CD14-positive monocyte (primary cell): Measurements from ENCODE around the gene PDLIM4. TPM values are rescaled to one million over a fixed set of nuclear protein-coding genes. Genes with fewer than 3 reads are reported as not detected.

Experiments
- DNase-seq, 3 donors: peaks; one replicate each; pipeline ENCODE4 v3.0.0-alpha.2; 2011 to 2022
- H2AFZ ChIP-seq: 2 replicates; pipeline ENCODE4 v1.6.0; 2012; ENCODE audit warnings: mild to moderate bottlenecking, low read depth, low read length, inconsistent platforms; ENCODE audit not compliant: insufficient read depth, poor library complexity, severe bottlenecking
- H3K27ac ChIP-seq, 2 donors: 1 replicate in 1 of 2; 2 replicates in 1 of 2; pipeline ENCODE4 v1.5.1; 2012 to 2013; ENCODE audit warnings: low read length in 2 of 2, control low read depth in 1 of 2, inconsistent platforms in 1 of 2, low read depth in 1 of 2, mild to moderate bottlenecking in 1 of 2
- H3K27me3 ChIP-seq, 2 donors: one replicate each; pipeline versions ENCODE4 v1.6.0 to v1.6.1; 2011 to 2013; ENCODE audit warnings: low read length in 2 of 2; ENCODE audit not compliant: control insufficient read depth in 2 of 2, insufficient read depth in 2 of 2
- H3K36me3 ChIP-seq, 2 donors: replicated peaks in 1 of 2; 1 replicate in 1 of 2; 2 replicates in 1 of 2; pipeline versions ENCODE4 v1.5.1 to v1.6.1; 2012 to 2013; ENCODE audit warnings: low read length in 2 of 2, control low read depth in 1 of 2, inconsistent platforms in 1 of 2, mild to moderate bottlenecking in 1 of 2; ENCODE audit not compliant: insufficient read depth in 2 of 2, control insufficient read depth in 1 of 2
- H3K4me1 ChIP-seq, 2 donors: 1 replicate in 1 of 2; 2 replicates in 1 of 2; pipeline versions ENCODE4 v1.5.1 to v1.6.1; 2012 to 2013; ENCODE audit warnings: low read length in 2 of 2, control low read depth in 1 of 2, inconsistent platforms in 1 of 2, mild to moderate bottlenecking in 1 of 2, moderate library complexity in 1 of 2; ENCODE audit not compliant: insufficient read depth in 2 of 2, control insufficient read depth in 1 of 2
- H3K4me2 ChIP-seq: replicated peaks from 2 replicates; pipeline ENCODE3; 2012; ENCODE audit warnings: low read length, moderate library complexity, mild to moderate bottlenecking; ENCODE audit not compliant: poor library complexity, severe bottlenecking; ENCODE audit errors: extremely low read depth
- H3K4me3 ChIP-seq, 3 experiments: fragments of 200-600 bp in 1 of 3; sonication (generic) in 1 of 3; replicated peaks in 1 of 3; 1 replicate in 2 of 3; 2 replicates in 1 of 3; pipeline ENCODE4 v1.5.1; 2011 to 2013; ENCODE audit warnings: low read length in 3 of 3, mild to moderate bottlenecking in 3 of 3, control low read depth in 2 of 3, low read depth in 2 of 3, inconsistent platforms in 1 of 3, moderate library complexity in 1 of 3
- H3K79me2 ChIP-seq: 2 replicates; pipeline ENCODE4 v1.6.0; 2012; ENCODE audit warnings: mild to moderate bottlenecking, control low read depth, inconsistent platforms, low read length, moderate library complexity; ENCODE audit not compliant: insufficient read depth
- H3K9ac ChIP-seq: 2 replicates; pipeline ENCODE4 v1.6.0; 2017; ENCODE audit warnings: low read length, mild to moderate bottlenecking; ENCODE audit not compliant: insufficient read depth, poor library complexity, severe bottlenecking
- H3K9me3 ChIP-seq, 2 donors: replicated peaks in 1 of 2; 1 replicate in 1 of 2; 2 replicates in 1 of 2; pipeline versions ENCODE4 v1.5.1 to v1.6.1; 2012 to 2013; ENCODE audit warnings: low read length in 2 of 2, control low read depth in 1 of 2; ENCODE audit not compliant: control insufficient read depth in 1 of 2, insufficient read depth in 1 of 2
- H4K20me1 ChIP-seq: 2 replicates; pipeline ENCODE4 v1.6.0; 2012; ENCODE audit warnings: mild to moderate bottlenecking, low read length, control low read depth, moderate library complexity; ENCODE audit not compliant: insufficient read depth
- H3K27ac Mint-ChIP-seq, 7 donors: one replicate each; pipeline ENCODE4 v1.8.0; 2020; ENCODE audit warnings: mild to moderate bottlenecking in 7 of 7, mixed read lengths in 7 of 7, moderate library complexity in 6 of 7, inconsistent platforms in 2 of 7
- H3K27me3 Mint-ChIP-seq, 3 donors: one replicate each; pipeline ENCODE4 v1.8.0; 2021 to 2022; ENCODE audit warnings: low read depth in 3 of 3, mild to moderate bottlenecking in 3 of 3, mixed read lengths in 3 of 3, moderate library complexity in 3 of 3, inconsistent platforms in 1 of 3
- H3K36me3 Mint-ChIP-seq, 2 donors: one replicate each; pipeline ENCODE4 v1.8.0; 2020; ENCODE audit warnings: mixed read lengths in 2 of 2, inconsistent platforms in 1 of 2, mild to moderate bottlenecking in 1 of 2
- H3K4me1 Mint-ChIP-seq: one replicate; pipeline ENCODE4 v1.8.0; 2020; ENCODE audit warnings: mild to moderate bottlenecking, mixed read lengths
- H3K4me3 Mint-ChIP-seq, 2 donors: one replicate each; pipeline ENCODE4 v1.8.0; 2020; ENCODE audit warnings: mild to moderate bottlenecking in 2 of 2, mixed read lengths in 2 of 2, moderate library complexity in 1 of 2
- H3K9me3 Mint-ChIP-seq, 7 donors: one replicate each; pipeline ENCODE4 v1.8.0; 2020 to 2022; ENCODE audit warnings: mixed read lengths in 7 of 7, mild to moderate bottlenecking in 6 of 7, moderate library complexity in 6 of 7, inconsistent platforms in 2 of 7
- WGBS: methylation state at CpG from one replicate; pipeline ENCODE4 v1.1.5; 2013; ENCODE audit warnings: missing lambda C conversion rate; ENCODE audit not compliant: insufficient coverage; 5-methylcytosine and 5-hydroxymethylcytosine counted together
- intact Hi-C, 2 donors: fragments of 100-400 bp; cut with micrococcal nuclease; formaldehyde crosslinking; loops; one replicate each; pipeline versions ENCODE4 v1.15.0 to v1.15.1; 2023
- polyA plus RNA-seq, 3 donors: library from polyadenylated mRNA; depleted of rRNA in 1 of 3; unstranded in 2 of 3; stranded (reverse) in 1 of 3; fragments of 300-500 nt in 2 of 3; fragments of >200 nt in 1 of 3; fragmentation: Illumina TruSeq in 2 of 3; gene quantifications; 1 replicate in 2 of 3; 2 replicates in 1 of 3; pipeline ENCODE4 v1.2.3, GENCODE V29; 2012 to 2021
- TF ChIP-seq, protein P1 (sequence below): fragments of 200-600 bp; IDR thresholded peaks from one replicate; pipeline ENCODE4 v1.8.0; 2022; ENCODE audit warnings: antibody characterized with exemption, mild to moderate bottlenecking

PDLIM4 gene
- polyA plus RNA-seq, 3 donors = not detected

DNA sequence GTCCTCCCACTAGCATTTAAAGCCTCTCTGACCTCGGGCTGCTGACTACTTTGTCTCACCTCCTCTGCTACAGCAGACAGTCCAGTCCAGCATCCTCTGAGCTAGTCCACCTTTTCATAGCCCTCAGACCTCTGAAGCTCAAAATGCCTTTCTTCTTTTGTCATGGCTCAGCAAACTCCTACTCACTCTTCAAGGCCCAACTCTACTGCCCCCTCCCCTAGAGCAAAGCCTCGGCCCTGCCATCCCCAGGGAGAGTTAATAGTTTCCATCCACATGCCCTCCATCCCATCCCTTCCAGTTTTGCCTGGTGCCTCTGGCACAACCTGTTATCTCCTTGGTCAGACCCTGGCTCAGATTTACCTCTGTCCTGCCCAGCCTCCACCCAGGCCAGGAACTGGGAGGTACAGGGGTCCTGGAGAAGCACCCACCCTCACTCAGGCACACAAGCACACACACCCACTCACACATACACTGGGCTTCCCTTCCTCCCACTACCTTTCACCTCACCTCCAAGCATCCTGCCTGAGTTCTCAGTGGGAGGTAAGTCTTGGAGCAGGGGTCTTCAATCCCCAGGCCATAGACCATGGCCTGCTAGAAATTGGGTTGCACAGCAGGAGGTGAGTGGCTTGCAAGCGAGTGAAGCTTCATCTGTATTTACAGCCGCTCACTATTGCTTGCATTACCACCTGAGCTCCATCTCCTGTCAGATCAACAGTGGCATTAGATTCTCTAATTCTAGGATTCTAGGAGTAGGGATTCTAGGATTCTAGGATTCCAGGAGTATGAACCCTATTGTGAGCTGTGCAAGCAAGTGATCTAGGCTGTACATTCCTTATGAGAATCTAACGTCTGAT lies 18.1 kb downstream of the PDLIM4 start:
- no peaks in the 10 kb centered on the region for H3K9me3 ChIP-seq
- Mint-ChIP-seq H3K9me3 (peaks cover 0 to 5% (median 2%) of the 10 kb centered on the region in 7 donors), H3K27me3 (peaks cover 8 to 16% (median 13%) of the 10 kb centered on the region in 3 donors), H3K4me3 (no peak overlapping the region), H3K36me3 (peaks cover 2% of the 10 kb centered on the region in 2 donors), H3K4me1 (peaks cover 33% of the 10 kb centered on the region), H3K27ac (no peak overlapping the region)
- no peaks in the 10 kb centered on the region for H3K79me2 ChIP-seq
- no peaks in the 10 kb centered on the region for H4K20me1 ChIP-seq
- DNase-seq = no peak
- H3K27ac ChIP-seq = no peak overlapping the region
- WGBS = 82% methylated on average over 1 of the region's 5 CpGs
- no peak overlapping the region for H3K9ac ChIP-seq
- TF ChIP-seq, protein P1, sequence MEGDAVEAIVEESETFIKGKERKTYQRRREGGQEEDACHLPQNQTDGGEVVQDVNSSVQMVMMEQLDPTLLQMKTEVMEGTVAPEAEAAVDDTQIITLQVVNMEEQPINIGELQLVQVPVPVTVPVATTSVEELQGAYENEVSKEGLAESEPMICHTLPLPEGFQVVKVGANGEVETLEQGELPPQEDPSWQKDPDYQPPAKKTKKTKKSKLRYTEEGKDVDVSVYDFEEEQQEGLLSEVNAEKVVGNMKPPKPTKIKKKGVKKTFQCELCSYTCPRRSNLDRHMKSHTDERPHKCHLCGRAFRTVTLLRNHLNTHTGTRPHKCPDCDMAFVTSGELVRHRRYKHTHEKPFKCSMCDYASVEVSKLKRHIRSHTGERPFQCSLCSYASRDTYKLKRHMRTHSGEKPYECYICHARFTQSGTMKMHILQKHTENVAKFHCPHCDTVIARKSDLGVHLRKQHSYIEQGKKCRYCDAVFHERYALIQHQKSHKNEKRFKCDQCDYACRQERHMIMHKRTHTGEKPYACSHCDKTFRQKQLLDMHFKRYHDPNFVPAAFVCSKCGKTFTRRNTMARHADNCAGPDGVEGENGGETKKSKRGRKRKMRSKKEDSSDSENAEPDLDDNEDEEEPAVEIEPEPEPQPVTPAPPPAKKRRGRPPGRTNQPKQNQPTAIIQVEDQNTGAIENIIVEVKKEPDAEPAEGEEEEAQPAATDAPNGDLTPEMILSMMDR = no peak
- H3K36me3 ChIP-seq = no peaks in the 10 kb centered on the region
- no peak overlapping the region for H3K4me2 ChIP-seq
- intact Hi-C loops = loop anchor here in 1 of 2 donors (10.0 kb wide), 1 partner anchor 49 kb away; no protein-coding TSS in a partner anchor
- no peak overlapping the region for H3K4me3 ChIP-seq
- peaks cover 6 to 31% of the 10 kb centered on the region in 2 donors for H3K4me1 ChIP-seq
- H3K27me3 ChIP-seq = no peaks in the 10 kb centered on the region
- no peak overlapping the region for H2AFZ ChIP-seq

DNA sequence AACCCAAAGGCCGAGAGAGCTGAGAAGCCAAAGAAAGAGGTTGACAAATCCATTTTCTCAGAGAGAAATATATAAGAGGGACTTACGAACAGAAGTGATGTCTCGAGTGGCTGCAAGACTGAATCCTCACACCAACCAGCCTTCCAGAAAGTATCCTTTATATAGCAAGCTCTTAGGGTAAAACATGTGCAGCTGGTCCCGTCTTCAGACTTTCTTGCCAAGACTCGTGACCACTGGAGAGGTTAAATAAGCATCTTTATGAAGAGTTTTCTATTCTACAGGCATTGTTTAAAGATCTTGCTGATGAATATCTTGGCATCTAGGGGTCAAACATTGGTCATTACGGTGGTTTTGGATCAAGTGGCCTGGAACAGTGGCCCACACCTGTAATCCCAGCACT lies 19.8 kb downstream of the PDLIM4 start:
- H3K9ac ChIP-seq = no peak overlapping the region
- intact Hi-C loops = loop anchor here in 1 of 2 donors (10.0 kb wide), 1 partner anchor 48 kb away; no protein-coding TSS in a partner anchor

More for the DNA sequence above, 19.8 kb downstream of the PDLIM4 start:
- no peak for DNase-seq
- Histone ChIP-seq H3K4me3 (no peak overlapping the region), H4K20me1 (peaks cover under 1% of the 10 kb centered on the region), H3K27ac (no peak overlapping the region), H3K27me3 (no peaks in the 10 kb centered on the region), H3K9me3 (no peaks in the 10 kb centered on the region), H3K36me3 (no peaks in the 10 kb centered on the region), H3K4me1 (peaks cover 19 to 35% of the 10 kb centered on the region in 2 donors), H3K79me2 (no peaks in the 10 kb centered on the region), H3K4me2 (no peak overlapping the region), H2AFZ (no peak overlapping the region)
- Mint-ChIP-seq H3K9me3 (peaks cover 0 to 8% (median 4%) of the 10 kb centered on the region in 7 donors), H3K4me3 (no peak overlapping the region), H3K4me1 (peaks cover 38% of the 10 kb centered on the region), H3K27me3 (peaks cover 2 to 6% (median 3%) of the 10 kb centered on the region in 3 donors), H3K27ac (no peak overlapping the region), H3K36me3 (peaks cover 2% of the 10 kb centered on the region in 2 donors)
- TF ChIP-seq, protein P1 = no peak
- 43% methylated on average over 1 of the region's 6 CpGs for WGBS
